Measurements from ENCODE around the gene SWT1.

The SWT1 gene

GRCh38 chr1:185156288-185156853, 596 bp upstream of the SWT1 start:
- no peak for TF ChIP-seq CTCF (IDR thresholded peaks at IDR 0.05; ENCODE audit: low read depth, low read length)
- DNase-seq (ENCODE audit: extremely low read depth, low read depth), result no peak

- DNase-seq (ENCODE audit: extremely low read depth, low read depth), result no peak
- no peak for TF ChIP-seq CTCF (IDR thresholded peaks at IDR 0.05; ENCODE audit: low read depth, low read length)
Measured at GRCh38 chr1:185157599-185158412, 839 bp downstream of the SWT1 start.

GRCh38 chr1:185158800-185159199, 1.8 kb downstream of the SWT1 start:
- TF ChIP-seq CTCF (IDR thresholded peaks at IDR 0.05; ENCODE audit: low read depth, low read length), result no peak
- DNase-seq (ENCODE audit: extremely low read depth, low read depth), result no peak

GRCh38 chr1:185159966-185160365, 3.0 kb downstream of the SWT1 start:
- no peak for DNase-seq (ENCODE audit: extremely low read depth, low read depth)
- no peak for TF ChIP-seq CTCF (IDR thresholded peaks at IDR 0.05; ENCODE audit: low read depth, low read length)

- no peak for TF ChIP-seq CTCF (IDR thresholded peaks at IDR 0.05; ENCODE audit: low read depth, low read length)
Measured at GRCh38 chr1:185162491-185162890, 5.5 kb downstream of the SWT1 start.

GRCh38 chr1:185166106-185166505, 9.1 kb downstream of the SWT1 start:
- TF ChIP-seq CTCF (IDR thresholded peaks at IDR 0.05; ENCODE audit: low read depth, low read length), result no peak
- no peak for DNase-seq (ENCODE audit: extremely low read depth, low read depth)

More at GRCh38 chr1:185162491-185162890, 5.5 kb downstream of the SWT1 start:
- no peak for DNase-seq (ENCODE audit: extremely low read depth, low read depth)

- TF ChIP-seq CTCF (IDR thresholded peaks at IDR 0.05; ENCODE audit: low read depth, low read length), result peak; percentile 70
- DNase-seq (ENCODE audit: extremely low read depth, low read depth), result no peak
Measured at GRCh38 chr1:185170291-185170848, 13.4 kb downstream of the SWT1 start.
